Esophagus muscularis mucosa (tissue), 4 donors: ENCODE results near the gene DIP2A.

Experiments used
- CTCF ChIP-seq, 3 experiments: fragments of 200-600 bp in 2 of 3; fragments of 450-650 bp in 1 of 3; sonication (generic) in 2 of 3; IDR thresholded peaks; one replicate each; pipeline ENCODE4 v1.5.1; 2017 to 2019; ENCODE audit warnings: antibody characterized with exemption in 3 of 3, mild to moderate bottlenecking in 2 of 3, moderate library complexity in 1 of 3
- EP300 ChIP-seq: sonication (generic); formaldehyde crosslinking; IDR thresholded peaks from one replicate; pipeline ENCODE4 v1.6.1; 2017; ENCODE audit warnings: antibody characterized with exemption
- POLR2A ChIP-seq: fragments of 450-650 bp; IDR thresholded peaks from one replicate; pipeline ENCODE4 v1.6.1; 2017; ENCODE audit warnings: antibody characterized with exemption, moderate library complexity, mild to moderate bottlenecking, low read depth

- TF ChIP-seq CTCF (IDR thresholded peaks at IDR 0.05) (no peak), POLR2A (no peak), EP300 (no peak)
These were observed 98.8 kb downstream of the DIP2A start for GRCh38 chr21:46557469-46557868.
